HUES6 (cell line): Measurements from ENCODE around the gene SOX5.
"Not testable (repeated sequence)": the region's sequence is repeated elsewhere in the genome, so short reads cannot be mapped to it uniquely, and the experiment has no call there.

Source experiments
- H3K27ac ChIP-seq: 2 replicates; pipeline ENCODE4 v1.7.0; 2013; ENCODE audit warnings: low read depth, mild to moderate bottlenecking, low read length, inconsistent platforms
- H3K27me3 ChIP-seq: 2 replicates; pipeline ENCODE4 v1.6.1; 2013; ENCODE audit warnings: low read length; ENCODE audit not compliant: control insufficient read depth, insufficient read depth
- H3K36me3 ChIP-seq: 2 replicates; pipeline ENCODE4 v1.6.1; 2013; ENCODE audit warnings: low read length; ENCODE audit not compliant: control insufficient read depth, insufficient read depth
- H3K4me1 ChIP-seq: 2 replicates; pipeline ENCODE4 v1.6.1; 2013; ENCODE audit warnings: low read length; ENCODE audit not compliant: control insufficient read depth, insufficient read depth
- H3K4me3 ChIP-seq: 2 replicates; pipeline ENCODE4 v1.5.1; 2013; ENCODE audit warnings: low read depth, low read length
- H3K9ac ChIP-seq: one replicate; pipeline ENCODE4 v1.6.1; 2013; ENCODE audit warnings: mild to moderate bottlenecking, low read length
- H3K9me3 ChIP-seq: 2 replicates; pipeline ENCODE4 v1.6.1; 2013; ENCODE audit warnings: low read depth, low read length; ENCODE audit not compliant: control insufficient read depth, insufficient read depth

Gene SOX5

DNA sequence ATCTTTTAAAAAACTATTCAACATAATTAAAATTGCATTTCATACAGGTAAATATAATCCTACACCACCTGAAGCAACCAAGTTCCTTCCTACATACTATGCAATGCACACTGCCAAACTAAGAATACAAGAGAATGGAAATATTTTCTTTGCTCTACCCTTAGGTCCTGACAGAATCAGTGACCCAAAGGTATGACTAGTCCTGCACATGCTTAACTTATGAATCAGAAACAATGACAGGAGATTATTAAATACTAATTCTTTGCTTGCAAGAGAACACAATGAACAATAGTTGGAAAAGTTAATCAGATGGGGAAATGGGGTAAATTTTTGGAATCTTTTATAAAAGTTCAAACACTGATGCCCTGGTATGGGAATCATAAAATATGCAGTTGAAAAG is 220.1 kb downstream of the SOX5 start:
- H3K9me3 ChIP-seq = no peaks in the 10 kb centered on the region
- no peak overlapping the region for H3K4me3 ChIP-seq
- H3K27ac ChIP-seq = no peak overlapping the region
- H3K27me3 ChIP-seq = no peaks in the 10 kb centered on the region
- H3K9ac ChIP-seq = no peak overlapping the region
- H3K4me1 ChIP-seq = no peaks in the 10 kb centered on the region
- no peaks in the 10 kb centered on the region for H3K36me3 ChIP-seq

DNA sequence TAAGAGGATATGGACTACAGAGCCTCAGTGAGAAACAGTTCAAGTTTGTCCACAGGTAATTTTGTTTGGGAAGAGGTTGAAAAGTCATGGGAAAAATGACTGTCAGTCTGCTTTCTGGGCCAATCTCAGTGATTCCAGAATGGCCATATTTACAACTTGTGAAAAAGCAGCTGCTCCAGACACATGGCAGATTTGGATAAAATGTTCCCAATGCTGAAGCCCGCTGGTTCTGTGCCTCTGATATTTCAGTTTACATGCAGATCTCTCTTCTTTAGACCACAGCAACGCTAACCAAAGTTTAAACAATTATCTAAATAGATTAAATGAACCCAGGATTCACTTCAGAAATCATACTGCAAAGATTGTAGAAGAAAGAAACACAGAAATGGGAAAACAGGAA is 222.8 kb downstream of the SOX5 start:
- Histone ChIP-seq H3K27me3 (no peaks in the 10 kb centered on the region), H3K4me3 (no peak overlapping the region), H3K4me1 (no peaks in the 10 kb centered on the region), H3K36me3 (no peaks in the 10 kb centered on the region), H3K9ac (no peak overlapping the region), H3K27ac (no peak overlapping the region), H3K9me3 (no peaks in the 10 kb centered on the region)

DNA sequence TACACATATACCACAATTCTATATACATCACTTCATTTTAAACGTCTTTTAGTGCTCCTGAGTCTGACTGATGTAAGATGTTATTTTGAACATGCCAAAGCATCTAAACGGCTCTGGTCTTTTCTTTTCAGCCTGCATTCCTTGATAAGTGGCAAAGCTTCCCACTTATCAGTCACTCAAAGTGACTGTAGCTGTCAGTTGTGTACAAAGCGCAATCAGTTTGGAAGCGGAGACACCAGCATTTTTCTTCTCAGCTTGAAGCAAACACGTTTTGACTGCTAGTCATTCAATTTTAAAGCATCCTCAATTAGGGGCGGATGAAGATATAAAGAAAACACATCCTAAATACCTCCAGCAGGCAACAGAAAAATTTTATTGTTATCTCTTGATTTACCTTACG is 226.8 kb downstream of the SOX5 start:
- Histone ChIP-seq H3K9me3 (no peaks in the 10 kb centered on the region), H3K4me3 (no peak overlapping the region), H3K27me3 (no peaks in the 10 kb centered on the region)

DNA sequence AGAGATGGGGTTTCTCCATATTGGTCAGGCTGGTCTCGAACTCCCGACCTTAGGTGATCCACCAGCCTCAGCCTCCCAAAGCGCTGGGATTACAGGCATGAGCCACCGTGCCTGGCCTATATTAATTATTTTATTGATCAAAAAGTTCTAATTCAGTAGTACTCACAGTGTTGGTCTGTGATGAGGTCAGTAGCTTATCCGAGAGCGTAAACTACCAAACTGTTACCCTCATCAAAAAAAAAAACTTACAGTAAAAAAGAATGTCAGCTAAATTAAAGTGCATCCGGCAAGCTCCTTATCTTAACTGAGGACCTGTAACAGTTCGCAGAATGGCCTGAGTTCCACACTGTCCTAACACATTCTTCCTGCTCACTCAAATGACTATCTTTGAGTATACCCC is 228.2 kb downstream of the SOX5 start:
- H3K36me3 ChIP-seq = no peaks in the 10 kb centered on the region
- no peak overlapping the region for H3K4me3 ChIP-seq
- no peaks in the 10 kb centered on the region for H3K9me3 ChIP-seq
- no peaks in the 10 kb centered on the region for H3K4me1 ChIP-seq
- H3K27ac ChIP-seq = no peak overlapping the region
- H3K27me3 ChIP-seq = no peaks in the 10 kb centered on the region
- H3K9ac ChIP-seq = no peak overlapping the region

More for the DNA sequence above, 226.8 kb downstream of the SOX5 start:
- Histone ChIP-seq H3K9ac (no peak overlapping the region), H3K4me1 (no peaks in the 10 kb centered on the region), H3K27ac (no peak overlapping the region), H3K36me3 (no peaks in the 10 kb centered on the region)

DNA sequence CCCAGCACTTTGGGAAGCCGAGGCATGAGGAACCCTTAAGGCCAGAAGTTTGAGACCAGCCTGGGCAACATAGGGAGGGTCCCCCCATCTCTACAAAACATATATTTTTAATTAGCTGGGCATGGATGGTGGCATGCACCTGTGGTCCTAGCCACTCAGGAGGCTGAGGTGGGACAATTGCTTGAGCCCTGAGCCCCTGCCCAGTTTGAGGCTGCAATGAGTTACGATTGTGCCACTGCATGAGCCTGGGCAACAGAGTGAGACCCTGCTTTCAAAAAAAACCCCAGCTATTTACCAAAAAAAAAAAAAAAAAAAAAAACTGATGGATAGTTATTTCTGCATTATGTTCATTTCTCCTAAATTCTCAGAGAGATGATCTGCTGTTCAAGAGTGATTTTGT is 230.0 kb downstream of the SOX5 start:
- Histone ChIP-seq H3K4me1 (no peaks in the 10 kb centered on the region), H3K4me3 (no peak overlapping the region), H3K27ac (no peak overlapping the region), H3K36me3 (no peaks in the 10 kb centered on the region), H3K9ac (no peak overlapping the region), H3K27me3 (no peaks in the 10 kb centered on the region), H3K9me3 (no peaks in the 10 kb centered on the region)

DNA sequence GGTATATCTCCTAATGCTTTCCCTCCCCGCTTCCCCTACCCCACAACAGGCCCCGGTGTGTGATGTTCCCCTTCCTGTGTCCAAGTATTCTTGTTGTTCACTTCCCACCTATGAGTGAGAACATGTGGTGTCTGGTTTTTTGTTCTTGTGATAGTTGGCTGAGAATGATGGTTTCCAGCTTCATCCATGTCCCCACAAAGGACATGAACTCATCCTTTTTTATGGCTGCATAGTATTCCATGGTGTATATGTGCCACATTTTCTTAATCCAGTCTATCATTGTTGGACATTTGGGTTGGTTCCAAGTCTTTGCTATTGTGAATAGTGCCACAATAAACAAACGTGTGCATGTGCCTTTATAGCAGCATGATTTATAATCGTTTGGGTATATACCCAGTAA is 239.1 kb downstream of the SOX5 start:
- H3K9ac ChIP-seq, H3K9me3 ChIP-seq, H3K4me1 ChIP-seq, H3K36me3 ChIP-seq, H3K27me3 ChIP-seq, H3K4me3 ChIP-seq, H3K27ac ChIP-seq: not testable (repeated sequence)

DNA sequence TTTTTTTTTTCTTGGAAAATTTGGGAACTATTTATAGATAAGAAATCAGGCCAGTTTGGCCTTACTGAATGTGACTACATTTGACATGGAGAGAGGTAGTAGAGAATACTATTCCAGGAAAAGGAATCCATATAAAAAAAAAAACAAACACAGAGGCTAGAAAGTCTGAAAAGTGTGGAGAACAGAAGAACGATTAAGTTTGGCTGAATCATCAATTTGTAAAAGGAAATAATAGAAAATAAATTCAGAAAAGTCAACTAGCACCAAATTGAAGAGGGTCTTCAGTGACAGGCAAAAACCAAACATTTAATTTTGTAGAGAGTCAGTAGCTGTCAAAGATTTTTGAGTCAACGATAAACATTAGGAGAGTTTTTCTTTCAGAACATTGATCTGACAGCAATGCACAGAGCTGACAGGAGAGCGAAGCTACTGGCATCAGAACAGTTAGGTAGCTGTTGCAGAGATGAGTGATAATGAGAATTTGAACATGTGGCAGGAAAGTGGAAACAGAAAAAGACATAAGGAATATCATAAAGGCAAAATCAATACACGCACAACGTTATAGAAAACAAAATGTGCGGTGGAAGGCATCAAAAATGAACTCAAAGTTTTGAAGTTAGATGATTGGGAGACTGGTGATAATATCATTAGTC is 241.2 kb downstream of the SOX5 start:
- Histone ChIP-seq H3K27me3 (no peaks in the 10 kb centered on the region), H3K4me1 (peaks cover 12% of the 10 kb centered on the region; the same call in 1 of the 2 replicates), H3K4me3 (no peak overlapping the region), H3K9me3 (no peaks in the 10 kb centered on the region), H3K27ac (no peak overlapping the region), H3K9ac (no peak overlapping the region), H3K36me3 (no peaks in the 10 kb centered on the region)

DNA sequence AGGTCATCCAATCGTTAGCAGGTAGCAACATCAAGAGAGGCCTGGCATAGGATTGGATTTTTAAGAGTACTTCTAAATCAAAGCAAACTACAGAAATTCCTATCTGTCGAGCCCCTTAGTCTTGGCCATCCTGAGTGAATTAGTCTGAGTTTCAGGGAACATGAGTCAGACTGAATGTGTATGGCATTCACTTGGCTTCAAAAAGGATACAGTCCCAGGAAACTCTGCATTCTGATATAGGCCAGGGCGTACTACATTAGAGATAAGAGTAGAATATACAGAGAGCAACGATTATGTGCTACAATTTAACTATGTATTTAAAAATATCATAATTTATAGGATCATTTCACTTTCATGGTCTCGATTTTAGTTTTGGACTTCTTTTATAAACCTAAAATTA is 242.2 kb downstream of the SOX5 start:
- Histone ChIP-seq H3K4me1 (peaks cover 17% of the 10 kb centered on the region), H3K27me3 (no peaks in the 10 kb centered on the region), H3K36me3 (no peaks in the 10 kb centered on the region), H3K27ac (no peak overlapping the region), H3K4me3 (no peak overlapping the region), H3K9ac (no peak overlapping the region), H3K9me3 (no peaks in the 10 kb centered on the region)

DNA sequence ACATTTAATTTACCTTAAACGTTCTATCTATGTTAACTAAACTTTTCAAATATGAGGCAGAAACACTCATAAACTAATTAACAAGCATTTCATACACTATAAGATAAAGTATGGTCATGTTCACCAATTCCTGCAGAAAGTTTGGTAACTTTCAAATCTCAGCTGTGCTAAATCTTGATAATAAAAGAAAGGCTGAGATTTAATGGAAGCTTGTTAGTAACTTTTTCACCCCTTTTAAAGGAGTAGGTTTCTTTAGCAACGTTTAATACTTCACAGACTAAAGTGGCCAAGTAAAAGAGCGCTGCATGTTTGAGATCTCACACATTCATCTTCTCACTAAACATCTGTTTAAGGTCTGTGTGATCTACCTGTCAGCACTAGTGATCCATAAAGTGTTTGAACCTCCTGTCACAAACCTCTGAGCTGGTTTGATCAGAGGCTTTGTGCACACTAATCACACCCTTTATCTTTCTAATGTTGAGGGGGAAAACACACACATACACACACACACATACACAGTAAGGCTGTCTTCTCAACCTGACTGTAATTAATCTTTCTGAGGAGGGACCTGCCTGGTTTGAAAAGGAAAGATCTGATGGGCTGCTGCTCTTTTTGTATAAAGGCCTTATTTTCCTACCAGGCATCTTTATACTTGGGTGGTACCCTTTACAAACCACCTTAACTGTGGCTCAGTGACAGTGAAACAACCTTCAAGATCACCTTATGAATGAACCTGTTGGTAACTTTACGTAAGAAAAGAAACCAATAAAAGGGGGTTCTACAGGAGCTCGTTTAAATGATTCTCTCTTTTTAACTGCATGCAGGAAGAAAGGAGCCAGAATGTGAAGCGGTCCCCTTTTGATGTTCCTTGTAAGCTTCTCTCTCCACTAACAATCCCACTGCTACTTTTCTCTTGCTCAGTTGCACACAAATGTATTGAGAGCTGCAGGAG is 244.2 kb downstream of the SOX5 start:
- H3K27me3 ChIP-seq = no peaks in the 10 kb centered on the region
- H3K36me3 ChIP-seq = no peaks in the 10 kb centered on the region
- H3K27ac ChIP-seq = no peak overlapping the region
- H3K9me3 ChIP-seq = no peaks in the 10 kb centered on the region
- H3K9ac ChIP-seq = peak overlapping the region; percentile 21
- no peak overlapping the region for H3K4me3 ChIP-seq
- H3K4me1 ChIP-seq = peaks cover 17% of the 10 kb centered on the region

DNA sequence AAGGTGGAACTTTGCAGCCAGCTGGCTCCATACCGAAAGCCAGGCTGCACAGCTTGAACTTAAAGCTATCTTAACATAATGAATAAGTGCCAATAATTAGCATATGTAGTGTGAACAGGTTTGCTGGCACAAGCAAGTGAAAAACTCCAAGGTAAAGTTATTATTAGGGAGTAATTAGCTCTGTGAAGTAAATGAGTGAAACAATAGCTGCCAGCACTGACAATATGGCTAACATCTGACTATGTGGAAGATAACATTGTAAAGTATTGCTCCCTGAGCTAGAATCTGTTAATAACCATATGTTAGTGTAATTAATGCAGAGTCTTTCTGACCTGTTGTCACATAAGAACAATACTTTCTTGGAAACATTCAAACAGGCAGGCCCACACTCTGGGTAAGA is 246.4 kb downstream of the SOX5 start:
- H3K9me3 ChIP-seq = no peaks in the 10 kb centered on the region
- H3K9ac ChIP-seq = no peak overlapping the region
- no peak overlapping the region for H3K27ac ChIP-seq
- no peaks in the 10 kb centered on the region for H3K36me3 ChIP-seq
- H3K27me3 ChIP-seq = no peaks in the 10 kb centered on the region
- H3K4me1 ChIP-seq = peaks cover 17% of the 10 kb centered on the region
- H3K4me3 ChIP-seq = no peak overlapping the region

DNA sequence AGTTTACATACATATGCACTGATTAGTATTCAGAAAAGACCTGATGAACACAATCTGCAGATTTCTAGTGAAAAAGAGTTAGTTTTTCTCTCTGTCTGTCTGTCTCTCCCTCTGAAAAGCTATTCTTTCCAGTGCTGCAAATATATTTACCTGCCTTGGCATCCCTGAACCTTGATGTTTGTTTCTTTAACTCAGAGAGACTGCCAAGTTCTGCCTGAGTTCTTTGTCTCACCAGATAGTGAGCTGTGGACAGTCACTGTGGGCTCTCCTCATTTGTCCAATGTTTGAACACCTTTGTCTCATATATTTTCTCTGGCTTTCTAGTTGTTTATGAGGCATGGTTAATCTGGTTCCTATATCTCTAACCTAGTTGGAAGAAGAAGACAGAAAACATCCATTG is 250.4 kb downstream of the SOX5 start:
- H3K27ac ChIP-seq = no peak overlapping the region
- H3K9me3 ChIP-seq = no peaks in the 10 kb centered on the region
- no peaks in the 10 kb centered on the region for H3K27me3 ChIP-seq
- H3K4me1 ChIP-seq = peaks cover 6% of the 10 kb centered on the region
- H3K4me3 ChIP-seq = no peak overlapping the region
- no peaks in the 10 kb centered on the region for H3K36me3 ChIP-seq
- H3K9ac ChIP-seq = no peak overlapping the region
